Activated T-cell treated with anti-CD3 and anti-CD28 coated beads, Interleukin-2, amount 50 U/mL, for 24 hours (primary cell): ENCODE results near the gene HSPA12B.

ENCODE experiments used
- DNase-seq: peaks from one replicate; pipeline ENCODE4 v3.0.0-alpha.2; 2020
- H3K27ac Mint-ChIP-seq: 2 replicates; pipeline ENCODE4 v1.8.0; 2020; ENCODE audit warnings: mild to moderate bottlenecking, mixed read lengths
- H3K27me3 Mint-ChIP-seq: 2 replicates; pipeline ENCODE4 v1.8.0; 2020; ENCODE audit warnings: mixed read lengths
- H3K36me3 Mint-ChIP-seq: 2 replicates; pipeline ENCODE4 v1.8.0; 2020; ENCODE audit warnings: low read depth, mixed read lengths
- H3K4me1 Mint-ChIP-seq: 2 replicates; pipeline ENCODE4 v1.8.0; 2020; ENCODE audit warnings: low read depth, mixed read lengths
- H3K4me3 Mint-ChIP-seq: 2 replicates; pipeline ENCODE4 v1.8.0; 2020; ENCODE audit warnings: mild to moderate bottlenecking, moderate library complexity, mixed read lengths
- H3K9me3 Mint-ChIP-seq: 2 replicates; pipeline ENCODE4 v1.8.0; 2020; ENCODE audit warnings: mixed read lengths

The HSPA12B gene

GRCh38 chr20:3712279-3712873, 20.1 kb upstream of the HSPA12B start, which contains the start of gene SIGLEC1:
Gene SIGLEC1 (minus strand): TSS chr20:3712600. CDS start chr20:3707128, 5,472 bp downstream.
- DNase-seq: no peak
- H3K4me3 Mint-ChIP-seq: no peak within 1 kb of the TSS
- H3K4me1 Mint-ChIP-seq: no peaks in the 10 kb centered on the region
- no peaks in the 10 kb centered on the region for H3K9me3 Mint-ChIP-seq
- no peaks in the 10 kb centered on the region for H3K36me3 Mint-ChIP-seq
- no peak within 1 kb of the TSS for H3K27ac Mint-ChIP-seq
- no peaks in the 10 kb centered on the region for H3K27me3 Mint-ChIP-seq

GRCh38 chr20:3714092-3714491, 18.4 kb upstream of the HSPA12B start:
- no peak for DNase-seq
- peaks cover 8% of the 10 kb centered on the region for H3K27me3 Mint-ChIP-seq
- no peaks in the 10 kb centered on the region for H3K36me3 Mint-ChIP-seq
- no peaks in the 10 kb centered on the region for H3K9me3 Mint-ChIP-seq
- no peak overlapping the region for H3K4me3 Mint-ChIP-seq
- no peaks in the 10 kb centered on the region for H3K4me1 Mint-ChIP-seq
- H3K27ac Mint-ChIP-seq: no peak overlapping the region

GRCh38 chr20:3716195-3716834, 16.2 kb upstream of the HSPA12B start:
- H3K36me3 Mint-ChIP-seq: no peaks in the 10 kb centered on the region
- H3K9me3 Mint-ChIP-seq: no peaks in the 10 kb centered on the region
- H3K27me3 Mint-ChIP-seq: peaks cover 25% of the 10 kb centered on the region
- no peak overlapping the region for H3K4me3 Mint-ChIP-seq
- H3K27ac Mint-ChIP-seq: no peak overlapping the region
- no peak for DNase-seq
- H3K4me1 Mint-ChIP-seq: peaks cover 3% of the 10 kb centered on the region

- H3K36me3 Mint-ChIP-seq: no peaks in the 10 kb centered on the region
- no peak overlapping the region for H3K27ac Mint-ChIP-seq
- H3K27me3 Mint-ChIP-seq: peaks cover 34% of the 10 kb centered on the region
Measured at GRCh38 chr20:3719046-3719445, 13.4 kb upstream of the HSPA12B start.

GRCh38 chr20:3720068-3720467, 12.4 kb upstream of the HSPA12B start:
- Mint-ChIP-seq H3K4me3 (no peak overlapping the region), H3K27me3 (peaks cover 40% of the 10 kb centered on the region), H3K4me1 (peaks cover 3% of the 10 kb centered on the region), H3K27ac (no peak overlapping the region), H3K36me3 (no peaks in the 10 kb centered on the region), H3K9me3 (no peaks in the 10 kb centered on the region)
- no peak for DNase-seq

More at GRCh38 chr20:3719046-3719445, 13.4 kb upstream of the HSPA12B start:
- H3K4me3 Mint-ChIP-seq: no peak overlapping the region
- no peaks in the 10 kb centered on the region for H3K9me3 Mint-ChIP-seq
- peaks cover 3% of the 10 kb centered on the region for H3K4me1 Mint-ChIP-seq
- no peak for DNase-seq

- DNase-seq: no peak
- peaks cover 3% of the 10 kb centered on the region for H3K4me1 Mint-ChIP-seq
- no peak overlapping the region for H3K27ac Mint-ChIP-seq
- no peak overlapping the region for H3K4me3 Mint-ChIP-seq
- H3K9me3 Mint-ChIP-seq: no peaks in the 10 kb centered on the region
- H3K36me3 Mint-ChIP-seq: no peaks in the 10 kb centered on the region
- peaks cover 40% of the 10 kb centered on the region for H3K27me3 Mint-ChIP-seq
Measured at GRCh38 chr20:3720626-3721025, 11.9 kb upstream of the HSPA12B start.

GRCh38 chr20:3721912-3722311, 10.6 kb upstream of the HSPA12B start:
- peaks cover 46% of the 10 kb centered on the region for H3K27me3 Mint-ChIP-seq
- H3K4me3 Mint-ChIP-seq: no peak overlapping the region
- no peak overlapping the region for H3K27ac Mint-ChIP-seq
- peaks cover 3% of the 10 kb centered on the region for H3K4me1 Mint-ChIP-seq
- no peak for DNase-seq
- H3K36me3 Mint-ChIP-seq: no peaks in the 10 kb centered on the region
- H3K9me3 Mint-ChIP-seq: no peaks in the 10 kb centered on the region

- Mint-ChIP-seq H3K27me3 (peaks cover 53% of the 10 kb centered on the region), H3K4me1 (peaks cover 3% of the 10 kb centered on the region), H3K9me3 (no peaks in the 10 kb centered on the region), H3K36me3 (no peaks in the 10 kb centered on the region), H3K4me3 (no peak overlapping the region), H3K27ac (no peak overlapping the region)
- DNase-seq: no peak
Measured at GRCh38 chr20:3723284-3723683, 9.2 kb upstream of the HSPA12B start.

GRCh38 chr20:3724356-3724755, 8.1 kb upstream of the HSPA12B start:
- no peaks in the 10 kb centered on the region for H3K36me3 Mint-ChIP-seq
- H3K4me3 Mint-ChIP-seq: no peak overlapping the region
- H3K27me3 Mint-ChIP-seq: peaks cover 57% of the 10 kb centered on the region
- no peaks in the 10 kb centered on the region for H3K9me3 Mint-ChIP-seq
- no peak overlapping the region for H3K27ac Mint-ChIP-seq
- peaks cover 3% of the 10 kb centered on the region for H3K4me1 Mint-ChIP-seq
- no peak for DNase-seq

GRCh38 chr20:3727401-3728021, 5.0 kb upstream of the HSPA12B start:
- Mint-ChIP-seq H3K36me3 (no peaks in the 10 kb centered on the region), H3K4me3 (no peak overlapping the region), H3K9me3 (no peaks in the 10 kb centered on the region), H3K27me3 (peaks cover 62% of the 10 kb centered on the region), H3K27ac (no peak overlapping the region), H3K4me1 (no peaks in the 10 kb centered on the region)
- no peak for DNase-seq

GRCh38 chr20:3728354-3728753, 4.1 kb upstream of the HSPA12B start:
- no peak overlapping the region for H3K27ac Mint-ChIP-seq
- peaks cover 64% of the 10 kb centered on the region for H3K27me3 Mint-ChIP-seq
- no peaks in the 10 kb centered on the region for H3K9me3 Mint-ChIP-seq
- DNase-seq: no peak
- no peak overlapping the region for H3K4me3 Mint-ChIP-seq
- no peaks in the 10 kb centered on the region for H3K36me3 Mint-ChIP-seq
- no peaks in the 10 kb centered on the region for H3K4me1 Mint-ChIP-seq

- H3K9me3 Mint-ChIP-seq: no peaks in the 10 kb centered on the region
- H3K4me3 Mint-ChIP-seq: no peak overlapping the region
- H3K27ac Mint-ChIP-seq: no peak overlapping the region
- no peaks in the 10 kb centered on the region for H3K4me1 Mint-ChIP-seq
- H3K27me3 Mint-ChIP-seq: peaks cover 68% of the 10 kb centered on the region
- no peak for DNase-seq
- no peaks in the 10 kb centered on the region for H3K36me3 Mint-ChIP-seq
Measured at GRCh38 chr20:3728876-3729275, 3.6 kb upstream of the HSPA12B start.

- H3K27ac Mint-ChIP-seq: no peak overlapping the region
- no peaks in the 10 kb centered on the region for H3K9me3 Mint-ChIP-seq
- peaks cover 68% of the 10 kb centered on the region for H3K27me3 Mint-ChIP-seq
Measured at GRCh38 chr20:3729378-3729777, 3.1 kb upstream of the HSPA12B start.

GRCh38 chr20:3729811-3730540, 2.5 kb upstream of the HSPA12B start:
- Mint-ChIP-seq H3K27ac (no peak overlapping the region), H3K27me3 (peaks cover 63% of the 10 kb centered on the region), H3K4me3 (no peak overlapping the region), H3K36me3 (no peaks in the 10 kb centered on the region), H3K4me1 (no peaks in the 10 kb centered on the region), H3K9me3 (no peaks in the 10 kb centered on the region)
- DNase-seq: no peak

More at GRCh38 chr20:3729378-3729777, 3.1 kb upstream of the HSPA12B start:
- Mint-ChIP-seq H3K4me3 (no peak overlapping the region), H3K4me1 (no peaks in the 10 kb centered on the region), H3K36me3 (no peaks in the 10 kb centered on the region)
- no peak for DNase-seq
